ENCODE results near the gene DNM1L. TPM values are rescaled to one million over a fixed set of nuclear protein-coding genes. Genes with fewer than 3 reads are reported as not detected.

Gene DNM1L
- total and polyA plus RNA-seq, 2 of the 4 experiments (the other 2 are of a cell fraction), result 44.8 to 70.1 TPM

DNA sequence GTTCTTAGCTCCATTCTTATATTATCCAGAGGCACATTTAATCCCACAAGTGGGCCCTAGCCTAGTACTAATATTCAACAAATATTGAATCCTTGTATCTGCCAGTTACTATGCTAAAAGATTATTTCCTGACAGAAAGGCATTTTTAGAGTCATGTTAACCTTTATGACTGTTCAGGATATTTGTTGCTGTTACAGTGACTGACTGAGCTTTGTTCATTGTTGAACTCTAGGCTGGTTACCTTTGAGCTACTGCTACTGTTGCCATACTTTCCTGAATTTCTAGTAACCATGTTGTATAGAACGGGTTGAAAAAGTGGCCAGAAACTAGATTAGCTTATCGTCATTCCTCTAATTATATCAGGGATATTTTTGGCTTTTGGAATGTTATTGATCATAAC is 29.8 kb downstream of the DNM1L start:
- BruUV-seq (replicated peaks), result no TSS peak
- TF ChIP-seq CHD1 (IDR thresholded peaks at IDR 0.05; ENCODE audit: low read depth, low read length) (no peak), NFE2L2 (IDR thresholded peaks at IDR 0.05; ENCODE audit: low read depth, low read length) (no peak), MAZ (IDR thresholded peaks at IDR 0.05; ENCODE audit: borderline replicate concordance, low read depth, low read length) (no peak), POLR2A (IDR thresholded peaks at IDR 0.05; ENCODE audit: low read depth, low read length) (no peak), FOS (IDR thresholded peaks at IDR 0.05; ENCODE audit: low read depth, low read length) (no peak), CEBPB (IDR thresholded peaks at IDR 0.05; ENCODE audit: low read depth, low read length) (no peak), RAD21 (IDR thresholded peaks at IDR 0.05; ENCODE audit: low read length) (no peak), SMC3 (IDR thresholded peaks at IDR 0.05; ENCODE audit: low read depth, low read length) (no peak), RCOR1 (IDR thresholded peaks at IDR 0.05; ENCODE audit: insufficient replicate concordance, low read length) (no peak), RFX5 (IDR thresholded peaks at IDR 0.05; ENCODE audit: low read depth, low read length) (no peak), MXI1 (IDR thresholded peaks at IDR 0.05; ENCODE audit: borderline replicate concordance, low read depth, low read length) (no peak), MAFK (IDR thresholded peaks at IDR 0.05; ENCODE audit: low read depth, low read length) (no peak), BHLHE40 (IDR thresholded peaks at IDR 0.05; ENCODE audit: low read depth, low read length) (no peak)
- TF ChIP-seq, protein P1, sequence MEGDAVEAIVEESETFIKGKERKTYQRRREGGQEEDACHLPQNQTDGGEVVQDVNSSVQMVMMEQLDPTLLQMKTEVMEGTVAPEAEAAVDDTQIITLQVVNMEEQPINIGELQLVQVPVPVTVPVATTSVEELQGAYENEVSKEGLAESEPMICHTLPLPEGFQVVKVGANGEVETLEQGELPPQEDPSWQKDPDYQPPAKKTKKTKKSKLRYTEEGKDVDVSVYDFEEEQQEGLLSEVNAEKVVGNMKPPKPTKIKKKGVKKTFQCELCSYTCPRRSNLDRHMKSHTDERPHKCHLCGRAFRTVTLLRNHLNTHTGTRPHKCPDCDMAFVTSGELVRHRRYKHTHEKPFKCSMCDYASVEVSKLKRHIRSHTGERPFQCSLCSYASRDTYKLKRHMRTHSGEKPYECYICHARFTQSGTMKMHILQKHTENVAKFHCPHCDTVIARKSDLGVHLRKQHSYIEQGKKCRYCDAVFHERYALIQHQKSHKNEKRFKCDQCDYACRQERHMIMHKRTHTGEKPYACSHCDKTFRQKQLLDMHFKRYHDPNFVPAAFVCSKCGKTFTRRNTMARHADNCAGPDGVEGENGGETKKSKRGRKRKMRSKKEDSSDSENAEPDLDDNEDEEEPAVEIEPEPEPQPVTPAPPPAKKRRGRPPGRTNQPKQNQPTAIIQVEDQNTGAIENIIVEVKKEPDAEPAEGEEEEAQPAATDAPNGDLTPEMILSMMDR (conservative IDR thresholded peaks at IDR 0.05; ENCODE audit: low read depth, low read length), result no peak
- TF ChIP-seq, protein P2, sequence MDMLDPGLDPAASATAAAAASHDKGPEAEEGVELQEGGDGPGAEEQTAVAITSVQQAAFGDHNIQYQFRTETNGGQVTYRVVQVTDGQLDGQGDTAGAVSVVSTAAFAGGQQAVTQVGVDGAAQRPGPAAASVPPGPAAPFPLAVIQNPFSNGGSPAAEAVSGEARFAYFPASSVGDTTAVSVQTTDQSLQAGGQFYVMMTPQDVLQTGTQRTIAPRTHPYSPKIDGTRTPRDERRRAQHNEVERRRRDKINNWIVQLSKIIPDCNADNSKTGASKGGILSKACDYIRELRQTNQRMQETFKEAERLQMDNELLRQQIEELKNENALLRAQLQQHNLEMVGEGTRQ (IDR thresholded peaks at IDR 0.05; ENCODE audit: low read depth, low read length), result no peak
- TF ChIP-seq, protein P3, sequence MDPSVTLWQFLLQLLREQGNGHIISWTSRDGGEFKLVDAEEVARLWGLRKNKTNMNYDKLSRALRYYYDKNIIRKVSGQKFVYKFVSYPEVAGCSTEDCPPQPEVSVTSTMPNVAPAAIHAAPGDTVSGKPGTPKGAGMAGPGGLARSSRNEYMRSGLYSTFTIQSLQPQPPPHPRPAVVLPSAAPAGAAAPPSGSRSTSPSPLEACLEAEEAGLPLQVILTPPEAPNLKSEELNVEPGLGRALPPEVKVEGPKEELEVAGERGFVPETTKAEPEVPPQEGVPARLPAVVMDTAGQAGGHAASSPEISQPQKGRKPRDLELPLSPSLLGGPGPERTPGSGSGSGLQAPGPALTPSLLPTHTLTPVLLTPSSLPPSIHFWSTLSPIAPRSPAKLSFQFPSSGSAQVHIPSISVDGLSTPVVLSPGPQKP (IDR thresholded peaks at IDR 0.05; ENCODE audit: borderline replicate concordance, low read depth, low read length), result no peak
- intact Hi-C loops (cut with micrococcal nuclease) (no loop called here), dilution Hi-C loops (cut with HindIII; ENCODE audit: low sequenced_read_pairs, unreplicated experiment) (no loop called here), in situ Hi-C loops (cut with MboI; ENCODE audit: low sequenced_read_pairs) (no loop called here)
- DNase-seq (no peak), ATAC-seq (ENCODE audit: low read depth) (no peak)
- no peak overlapping the region for H4K5ac ChIP-seq (ENCODE audit: low read depth, low read length)
- no peak overlapping the region for H3K4me2 ChIP-seq (ENCODE audit: low read depth, low read length)
- H3K4me3 ChIP-seq (ENCODE audit: insufficient read depth, low read depth, low read length), result no peak overlapping the region
- no peak overlapping the region for H4K91ac ChIP-seq (ENCODE audit: insufficient read depth, low read depth, low read length)
- no peak overlapping the region for H3K4ac ChIP-seq (ENCODE audit: low read depth, low read length)
- peaks cover 7% of the 10 kb centered on the region in 2 experiments; a peak in 3 of 4 replicates for H3K79me1 ChIP-seq (ENCODE audit: low read depth in 1 of 2, low read length in 2 of 2)
- H3K27ac ChIP-seq (ENCODE audit: insufficient read depth, low read length), result no peak overlapping the region
- no peaks in the 10 kb centered on the region for H3K9me3 ChIP-seq (ENCODE audit: control insufficient read depth, insufficient read depth, low read length)
- H3K23ac ChIP-seq (ENCODE audit: low read depth, low read length), result no peak overlapping the region
- H2BK20ac ChIP-seq (ENCODE audit: low read depth, low read length), result no peak overlapping the region
- no peak overlapping the region for H3K56ac ChIP-seq (ENCODE audit: extremely low read depth, insufficient read depth, low read length)
- no peak overlapping the region for H3K18ac ChIP-seq (ENCODE audit: low read depth, low read length)
- H2BK5ac ChIP-seq (ENCODE audit: low read depth, low read length, poor library complexity, severe bottlenecking), result no peak overlapping the region
- H3K27me3 ChIP-seq (ENCODE audit: control insufficient read depth, insufficient read depth, low read length), result no peaks in the 10 kb centered on the region
- H2AFZ ChIP-seq (replicated peaks; ENCODE audit: low read length, poor library complexity), result no peak overlapping the region
- H4K8ac ChIP-seq (ENCODE audit: low read depth in 2 of 2, low read length in 2 of 2), result no peak overlapping the region
- no peak overlapping the region for H2AK9ac ChIP-seq (replicated peaks; ENCODE audit: low read depth, low read length, poor library complexity)
- no CpG with 5 or more reads among the region's 2 CpGs for WGBS, 2 experiments (ENCODE audit: extremely low coverage in 2 of 2, insufficient read length in 1 of 2)
- ChIA-PET CTCF (interaction anchor here (0.6 kb wide), 1 partner anchor 1260 kb away, joined by 4 read pairs; no protein-coding TSS in a partner anchor), POLR2A (ENCODE audit: unreplicated experiment) (no interaction called here)
- H3K14ac ChIP-seq (replicated peaks; ENCODE audit: low read depth, low read length), result no peak overlapping the region
- H3K36me3 ChIP-seq (ENCODE audit: control insufficient read depth, insufficient read depth, low read length), result peaks cover 9% of the 10 kb centered on the region
- H2BK120ac ChIP-seq (ENCODE audit: low read depth, low read length), result no peak overlapping the region
- H3K9ac ChIP-seq (ENCODE audit: low read depth, low read length), result no peak overlapping the region
- no peaks in the 10 kb centered on the region for H3K4me1 ChIP-seq (ENCODE audit: control insufficient read depth, insufficient read depth, low read length)
- no peaks in the 10 kb centered on the region for H3K9me1 ChIP-seq (ENCODE audit: insufficient read depth, low read length)
- no peak overlapping the region for H2BK15ac ChIP-seq (ENCODE audit: low read depth, low read length)
- no peaks in the 10 kb centered on the region for H4K20me1 ChIP-seq (ENCODE audit: insufficient read depth, low read length)
- no peak overlapping the region for H2AK5ac ChIP-seq (ENCODE audit: low read depth, low read length)
